GM12878 (cell line): ENCODE data around the gene CDH8. TPM values are rescaled to one million over a fixed set of nuclear protein-coding genes. Genes with fewer than 3 reads are reported as not detected.

Source experiments
- ATAC-seq: fragments of 200-7000 bp; cut with Tn5 transposase; 3 replicates; pipeline ENCODE4 v1.9.1; 2020; ENCODE audit warnings: mild to moderate bottlenecking, moderate library complexity
- BruUV-seq: library from RNA; stranded (reverse); fragments of 400-500 nt; replicated peaks from 2 replicates; lab custom pipeline; 2021; lab: Mats Ljungman, UMichigan
- CTCF ChIA-PET: fragments of 300-600 bp; sonication (Branson Sonifier 250); formaldehyde crosslinking; extraction: SDS; loops from one replicate; lab custom pipeline; 2021; ENCODE audit warnings: inconsistent platforms; lab: Yijun Ruan, JAX
- POLR2A ChIA-PET: fragments of 350-600 bp; formaldehyde crosslinking; extraction: SDS; loops from one replicate; lab custom pipeline; 2021; ENCODE audit warnings: inconsistent platforms; lab: Charles Lee
- RAD21 ChIA-PET: fragments of 300-600 bp; sonication (Branson Sonifier 250); formaldehyde crosslinking; loops from one replicate; lab custom pipeline; 2023; ENCODE audit warnings: antibody characterized with exemption; ENCODE audit not compliant: unreplicated experiment; lab: Charles Lee
- SMC1A ChIA-PET: fragments of 300-600 bp; sonication (Branson Sonifier 250); formaldehyde crosslinking; loops from one replicate; lab custom pipeline; 2023; ENCODE audit not compliant: unreplicated experiment, uncharacterized antibody; lab: Charles Lee
- DNase-seq: peaks from one replicate; pipeline ENCODE4 v3.0.0-alpha.2; 2011; ENCODE audit warnings: low read depth, low spot score
- FAIRE-seq: peaks from 3 replicates; lab custom pipeline; 2011; peaks lifted over from hg19 to GRCh38; lab: Jason Lieb, UNC
- H2AFZ ChIP-seq: 2 replicates; pipeline ENCODE4 v1.6.0; 2011; ENCODE audit warnings: low read depth, low read length, control low read depth; ENCODE audit not compliant: control insufficient read depth
- H3K27ac ChIP-seq: 2 replicates; pipeline ENCODE4 v1.5.1; 2011; ENCODE audit warnings: control low read depth; ENCODE audit not compliant: control insufficient read depth, insufficient read depth
- H3K27me3 ChIP-seq, 2 experiments: replicated peaks in 1 of 2; 2 replicates each; pipeline versions ENCODE4 v1.6.0 to v1.6.1; 2011; ENCODE audit warnings: low read length in 1 of 2; ENCODE audit not compliant: control insufficient read depth in 2 of 2, insufficient read depth in 2 of 2
- H3K36me3 ChIP-seq, 2 experiments: 2 replicates each; pipeline ENCODE4 v1.5.1; 2011; ENCODE audit warnings: low read length in 1 of 2; ENCODE audit not compliant: control insufficient read depth in 2 of 2, insufficient read depth in 2 of 2
- H3K4me1 ChIP-seq: 2 replicates; pipeline ENCODE4 v1.6.1; 2011; ENCODE audit warnings: mild to moderate bottlenecking, low read length, moderate library complexity, mixed read lengths; ENCODE audit not compliant: control insufficient read depth, insufficient read depth
- H3K4me2 ChIP-seq: 2 replicates; pipeline ENCODE4 v1.6.0; 2011; ENCODE audit warnings: control low read depth; ENCODE audit not compliant: control insufficient read depth, insufficient read depth
- H3K4me3 ChIP-seq: fragments of 200-600 bp; sonication (generic); 2 replicates; pipeline ENCODE4 v1.5.1; 2016
- H3K79me2 ChIP-seq: 2 replicates; pipeline ENCODE4 v1.6.0; 2011; ENCODE audit warnings: low read length; ENCODE audit not compliant: control insufficient read depth, insufficient read depth
- H3K9ac ChIP-seq: 2 replicates; pipeline ENCODE4 v1.8.0; 2011; ENCODE audit warnings: low read length, control low read depth, mixed read lengths; ENCODE audit not compliant: control insufficient read depth, insufficient read depth
- H3K9me3 ChIP-seq: replicated peaks from 3 replicates; pipeline ENCODE4 v1.5.1; 2011; ENCODE audit warnings: mild to moderate bottlenecking, low read length; ENCODE audit not compliant: control insufficient read depth, insufficient read depth
- H4K20me1 ChIP-seq: 2 replicates; pipeline ENCODE4 v1.6.0; 2011; ENCODE audit not compliant: control insufficient read depth, insufficient read depth
- CBFB ChIP-seq: IDR thresholded peaks from 2 replicates; pipeline ENCODE4 v1.6.1; 2016; ENCODE audit warnings: antibody characterized with exemption, low read depth
- DPF2 ChIP-seq: fragments of 450-650 bp; IDR thresholded peaks from 2 replicates; pipeline ENCODE4 v1.6.1; 2017; ENCODE audit warnings: mild to moderate bottlenecking
- E2F4 ChIP-seq: IDR thresholded peaks from 2 replicates; pipeline ENCODE4 v1.6.1; 2012; ENCODE audit warnings: low read depth, low read length, improper control_type of control experiment
- EP300 ChIP-seq, 2 experiments: fragments of 150-350 bp in 1 of 2; IDR thresholded peaks; 2 replicates each; pipeline ENCODE4 v1.6.1; 2011 to 2012; ENCODE audit warnings: low read depth in 2 of 2, low read length in 2 of 2, borderline replicate concordance in 1 of 2, improper control_type of control experiment in 1 of 2, inconsistent platforms in 1 of 2; ENCODE audit not compliant: control insufficient read depth in 1 of 2
- HDGF ChIP-seq: fragments of 450-650 bp; IDR thresholded peaks from 2 replicates; pipeline ENCODE4 v1.6.1; 2016; ENCODE audit warnings: antibody characterized with exemption
- MTA3 ChIP-seq: IDR thresholded peaks from 2 replicates; pipeline ENCODE4 v1.6.1; 2012; ENCODE audit warnings: low read length, inconsistent platforms, borderline replicate concordance
- MXI1 ChIP-seq: fragments of 150-350 bp; IDR thresholded peaks from 2 replicates; pipeline ENCODE4 v1.6.1; 2011; ENCODE audit warnings: low read depth, mild to moderate bottlenecking, inconsistent platforms, low read length, improper control_type of control experiment
- NBN ChIP-seq: fragments of 450-650 bp; IDR thresholded peaks from 2 replicates; pipeline ENCODE4 v1.6.1; 2016
- NFIC ChIP-seq: IDR thresholded peaks from 2 replicates; pipeline ENCODE4 v1.6.1; 2012; ENCODE audit warnings: low read depth, mild to moderate bottlenecking, inconsistent platforms, low read length, moderate library complexity
- NRF1 ChIP-seq: conservative IDR thresholded peaks from 2 replicates; pipeline ENCODE4 v1.6.1; 2011; ENCODE audit warnings: mild to moderate bottlenecking, low read depth, low read length, improper control_type of control experiment
- STAT1 ChIP-seq: fragments of 450-650 bp; conservative IDR thresholded peaks from 2 replicates; pipeline ENCODE4 v1.6.1; 2014; ENCODE audit warnings: antibody characterized with exemption, mild to moderate bottlenecking
- TCF7 ChIP-seq: IDR thresholded peaks from 2 replicates; pipeline ENCODE4 v1.6.1; 2014; ENCODE audit warnings: antibody characterized with exemption, borderline replicate concordance
- ZNF207 ChIP-seq: fragments of 450-650 bp; IDR thresholded peaks from 2 replicates; pipeline ENCODE4 v1.6.1; 2014; ENCODE audit warnings: antibody characterized with exemption, mild to moderate bottlenecking, borderline replicate concordance
- in situ Hi-C: fragments of 300-500 bp; cut with MboI; formaldehyde crosslinking; loops from 9 replicates; pipeline ENCODE4 v1.14.3; 2018; ENCODE audit warnings: mixed read lengths
- intact Hi-C: fragments of 100-400 bp; cut with micrococcal nuclease; formaldehyde crosslinking; loops from one replicate; pipeline ENCODE4 v1.14.2; 2022; ENCODE audit not compliant: unreplicated experiment
- polyA plus RNA-seq, 11 experiments: library from polyadenylated mRNA; depleted of rRNA in 4 of 11; unstranded in 6 of 11; stranded (reverse) in 5 of 11; fragments of >200 nt; fragmentation: Nextera tagmentation in 4 of 11; fragmentation: Illumina TruSeq in 1 of 11; extraction: Ambion mirVana in 4 of 11; extraction: Trizol in 1 of 11; gene quantifications; 1 replicate in 1 of 11; 2 replicates in 10 of 11; pipeline versions ENCODE4 v1.2.1 to v1.2.3, GENCODE V29; 2011 to 2016; ENCODE audit warnings: inconsistent platforms in 2 of 11, missing spikeins in 2 of 11, low read depth in 1 of 11
- total RNA-seq, 4 experiments: library from RNA; depleted of rRNA in 3 of 4; stranded (reverse); fragments of >200 nt in 3 of 4; fragmentation: Illumina TruSeq in 1 of 4; extraction: Trizol in 1 of 4; gene quantifications; 2 replicates each; pipeline versions ENCODE4 v1.2.1 to v1.2.3, GENCODE V29; 2013 to 2021
- TF ChIP-seq, protein P1 (sequence below): IDR thresholded peaks from 2 replicates; pipeline ENCODE4 v1.6.1; 2012; ENCODE audit warnings: low read depth, low read length, improper control_type of control experiment
- TF ChIP-seq, protein P2 (sequence below): IDR thresholded peaks from 2 replicates; pipeline ENCODE4 v1.6.1; 2012; ENCODE audit warnings: low read depth, low read length, improper control_type of control experiment
- TF ChIP-seq, protein P3 (sequence below): fragments of 450-650 bp; IDR thresholded peaks from 2 replicates; pipeline ENCODE4 v1.6.1; 2017; ENCODE audit warnings: antibody characterized with exemption, mild to moderate bottlenecking, moderate library complexity
- TF ChIP-seq, protein P4 (sequence below): fragments of 450-650 bp; IDR thresholded peaks from 2 replicates; pipeline ENCODE4 v1.6.1; 2018; ENCODE audit warnings: mild to moderate bottlenecking, low read depth, moderate library complexity; ENCODE audit not compliant: partially characterized antibody

Gene CDH8
- total and polyA plus RNA-seq, 10 of the 15 experiments (the other 5 are each of a cell fraction or from before 2014, with no cell fraction given): 0.13 to 0.68 (median 0.25) TPM; not detected in 3

- TF ChIP-seq TCF7 (no peak), NBN (no peak), HDGF (no peak), MTA3 (no peak)
Observed at GRCh38 chr16:61653544-61653943, 382.7 kb downstream of the CDH8 start (continued).

DNA sequence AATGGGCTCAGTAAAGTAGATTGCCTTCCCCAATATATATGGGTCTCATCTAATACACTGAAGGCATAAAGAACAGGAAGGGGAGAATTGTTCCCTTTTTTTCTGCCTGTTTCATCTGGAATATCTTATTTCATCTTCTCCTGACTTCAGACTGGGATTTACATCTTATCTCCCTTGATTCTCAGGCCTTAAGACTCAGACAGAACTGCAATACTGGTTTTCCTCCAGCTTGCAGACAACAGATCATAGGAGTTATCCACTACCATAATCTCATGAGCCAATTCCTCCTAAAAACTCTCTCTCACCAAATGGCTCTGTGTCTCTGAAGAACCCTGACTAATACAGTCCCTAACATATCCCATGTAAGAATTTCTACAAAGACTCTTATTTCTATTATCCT, 390.7 kb downstream of the CDH8 start:
- H3K4me2 ChIP-seq: no peak overlapping the region
- DNase-seq: no peak
- no peak for ATAC-seq
- H4K20me1 ChIP-seq: no peaks in the 10 kb centered on the region
- H3K79me2 ChIP-seq: no peaks in the 10 kb centered on the region
- RAD21 ChIA-PET: no interaction called here
- no peaks in the 10 kb centered on the region for H3K4me1 ChIP-seq
- no peak for FAIRE-seq
- no peak overlapping the region for H3K4me3 ChIP-seq
- no TSS peak for BruUV-seq
- no peaks in the 10 kb centered on the region for H3K36me3 ChIP-seq
- no peaks in the 10 kb centered on the region for H3K27me3 ChIP-seq
- H3K9ac ChIP-seq: no peak overlapping the region
- intact Hi-C loops: no loop called here
- in situ Hi-C loops: no loop called here
- SMC1A ChIA-PET: no interaction called here
- no peak overlapping the region for H2AFZ ChIP-seq
- H3K9me3 ChIP-seq: no peaks in the 10 kb centered on the region
- H3K27ac ChIP-seq: no peak overlapping the region
- CTCF ChIA-PET: no interaction called here
- POLR2A ChIA-PET: no interaction called here
- TF ChIP-seq CBFB (no peak), NRF1 (no peak), DPF2 (no peak), NFIC (no peak), STAT1 (no peak), E2F4 (no peak), ZNF207 (no peak), MXI1 (no peak), EP300 (IDR thresholded peaks at IDR 0.05; ENCODE audit: borderline replicate concordance in 1 of 2, control insufficient read depth in 1 of 2, low read depth in 2 of 2, low read length in 2 of 2) (no peak)
- TF ChIP-seq, protein P1, sequence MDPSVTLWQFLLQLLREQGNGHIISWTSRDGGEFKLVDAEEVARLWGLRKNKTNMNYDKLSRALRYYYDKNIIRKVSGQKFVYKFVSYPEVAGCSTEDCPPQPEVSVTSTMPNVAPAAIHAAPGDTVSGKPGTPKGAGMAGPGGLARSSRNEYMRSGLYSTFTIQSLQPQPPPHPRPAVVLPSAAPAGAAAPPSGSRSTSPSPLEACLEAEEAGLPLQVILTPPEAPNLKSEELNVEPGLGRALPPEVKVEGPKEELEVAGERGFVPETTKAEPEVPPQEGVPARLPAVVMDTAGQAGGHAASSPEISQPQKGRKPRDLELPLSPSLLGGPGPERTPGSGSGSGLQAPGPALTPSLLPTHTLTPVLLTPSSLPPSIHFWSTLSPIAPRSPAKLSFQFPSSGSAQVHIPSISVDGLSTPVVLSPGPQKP: no peak
- TF ChIP-seq, protein P2, sequence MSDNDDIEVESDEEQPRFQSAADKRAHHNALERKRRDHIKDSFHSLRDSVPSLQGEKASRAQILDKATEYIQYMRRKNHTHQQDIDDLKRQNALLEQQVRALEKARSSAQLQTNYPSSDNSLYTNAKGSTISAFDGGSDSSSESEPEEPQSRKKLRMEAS: no peak
- TF ChIP-seq, protein P3, sequence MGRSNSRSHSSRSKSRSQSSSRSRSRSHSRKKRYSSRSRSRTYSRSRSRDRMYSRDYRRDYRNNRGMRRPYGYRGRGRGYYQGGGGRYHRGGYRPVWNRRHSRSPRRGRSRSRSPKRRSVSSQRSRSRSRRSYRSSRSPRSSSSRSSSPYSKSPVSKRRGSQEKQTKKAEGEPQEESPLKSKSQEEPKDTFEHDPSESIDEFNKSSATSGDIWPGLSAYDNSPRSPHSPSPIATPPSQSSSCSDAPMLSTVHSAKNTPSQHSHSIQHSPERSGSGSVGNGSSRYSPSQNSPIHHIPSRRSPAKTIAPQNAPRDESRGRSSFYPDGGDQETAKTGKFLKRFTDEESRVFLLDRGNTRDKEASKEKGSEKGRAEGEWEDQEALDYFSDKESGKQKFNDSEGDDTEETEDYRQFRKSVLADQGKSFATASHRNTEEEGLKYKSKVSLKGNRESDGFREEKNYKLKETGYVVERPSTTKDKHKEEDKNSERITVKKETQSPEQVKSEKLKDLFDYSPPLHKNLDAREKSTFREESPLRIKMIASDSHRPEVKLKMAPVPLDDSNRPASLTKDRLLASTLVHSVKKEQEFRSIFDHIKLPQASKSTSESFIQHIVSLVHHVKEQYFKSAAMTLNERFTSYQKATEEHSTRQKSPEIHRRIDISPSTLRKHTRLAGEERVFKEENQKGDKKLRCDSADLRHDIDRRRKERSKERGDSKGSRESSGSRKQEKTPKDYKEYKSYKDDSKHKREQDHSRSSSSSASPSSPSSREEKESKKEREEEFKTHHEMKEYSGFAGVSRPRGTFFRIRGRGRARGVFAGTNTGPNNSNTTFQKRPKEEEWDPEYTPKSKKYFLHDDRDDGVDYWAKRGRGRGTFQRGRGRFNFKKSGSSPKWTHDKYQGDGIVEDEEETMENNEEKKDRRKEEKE: no peak
- TF ChIP-seq, protein P4, sequence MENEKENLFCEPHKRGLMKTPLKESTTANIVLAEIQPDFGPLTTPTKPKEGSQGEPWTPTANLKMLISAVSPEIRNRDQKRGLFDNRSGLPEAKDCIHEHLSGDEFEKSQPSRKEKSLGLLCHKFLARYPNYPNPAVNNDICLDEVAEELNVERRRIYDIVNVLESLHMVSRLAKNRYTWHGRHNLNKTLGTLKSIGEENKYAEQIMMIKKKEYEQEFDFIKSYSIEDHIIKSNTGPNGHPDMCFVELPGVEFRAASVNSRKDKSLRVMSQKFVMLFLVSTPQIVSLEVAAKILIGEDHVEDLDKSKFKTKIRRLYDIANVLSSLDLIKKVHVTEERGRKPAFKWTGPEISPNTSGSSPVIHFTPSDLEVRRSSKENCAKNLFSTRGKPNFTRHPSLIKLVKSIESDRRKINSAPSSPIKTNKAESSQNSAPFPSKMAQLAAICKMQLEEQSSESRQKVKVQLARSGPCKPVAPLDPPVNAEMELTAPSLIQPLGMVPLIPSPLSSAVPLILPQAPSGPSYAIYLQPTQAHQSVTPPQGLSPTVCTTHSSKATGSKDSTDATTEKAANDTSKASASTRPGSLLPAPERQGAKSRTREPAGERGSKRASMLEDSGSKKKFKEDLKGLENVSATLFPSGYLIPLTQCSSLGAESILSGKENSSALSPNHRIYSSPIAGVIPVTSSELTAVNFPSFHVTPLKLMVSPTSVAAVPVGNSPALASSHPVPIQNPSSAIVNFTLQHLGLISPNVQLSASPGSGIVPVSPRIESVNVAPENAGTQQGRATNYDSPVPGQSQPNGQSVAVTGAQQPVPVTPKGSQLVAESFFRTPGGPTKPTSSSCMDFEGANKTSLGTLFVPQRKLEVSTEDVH: no peak
